SK-N-SH (cell line): ENCODE data around the gene PWP2. TPM values are rescaled to one million over a fixed set of nuclear protein-coding genes. Genes with fewer than 3 reads are reported as not detected.
"Not testable (repeated sequence)": the region's sequence is repeated elsewhere in the genome, so short reads cannot be mapped to it uniquely, and the experiment has no call there.

ENCODE experiments used
- CTCF ChIA-PET: fragments of 300-600, 350-600 bp; formaldehyde crosslinking; extraction: SDS; loops from one replicate; lab custom pipeline; 2021; lab: Yijun Ruan, JAX
- POLR2A ChIA-PET: fragments of 350-600 bp; sonication (Branson Sonifier 250); formaldehyde crosslinking; extraction: SDS; loops from one replicate; lab custom pipeline; 2020; ENCODE audit warnings: antibody characterized with exemption, inconsistent platforms; lab: Yijun Ruan, JAX
- DNase-seq: peaks from one replicate; pipeline ENCODE4 v3.0.0; 2012
- H2AFZ ChIP-seq: fragments of 200-600 bp; sonication (generic); 2 replicates; pipeline ENCODE4 v1.8.1; 2016; ENCODE audit warnings: antibody characterized with exemption, mild to moderate bottlenecking, low read depth
- H3F3A ChIP-seq: fragments of 200-600 bp; sonication (generic); replicated peaks from 2 replicates; pipeline ENCODE3; 2016; ENCODE audit warnings: antibody characterized with exemption, mild to moderate bottlenecking; ENCODE audit not compliant: insufficient read depth
- H3K27ac ChIP-seq, 2 experiments: fragments of 200-500 bp in 1 of 2; fragments of 200-600 bp in 1 of 2; sonication (Bioruptor generic) in 1 of 2; sonication (generic), shearing (Covaris generic) in 1 of 2; 2 replicates each; pipeline versions ENCODE4 v1.5.1 to v1.6.1; 2014 to 2016; ENCODE audit warnings: low read depth in 2 of 2, inconsistent platforms in 1 of 2, low read length in 1 of 2, mild to moderate bottlenecking in 1 of 2, mixed read lengths in 1 of 2
- H3K27me3 ChIP-seq: fragments of 200-600 bp; sonication (generic), shearing (Covaris generic); 2 replicates; pipeline ENCODE4 v1.6.1; 2016; ENCODE audit warnings: mixed run types; ENCODE audit not compliant: insufficient read depth
- H3K36me3 ChIP-seq, 2 experiments: fragments of 200-500 bp in 1 of 2; fragments of 200-600 bp in 1 of 2; sonication (Bioruptor generic) in 1 of 2; sonication (generic) in 1 of 2; replicated peaks in 1 of 2; 2 replicates each; pipeline versions ENCODE3 to v1.5.1; 2014 to 2016; ENCODE audit warnings: low read length in 1 of 2, mild to moderate bottlenecking in 1 of 2; ENCODE audit not compliant: insufficient read depth in 2 of 2, control insufficient read depth in 1 of 2
- H3K4me1 ChIP-seq, 2 experiments: fragments of 200-500 bp in 1 of 2; fragments of 200-600 bp in 1 of 2; sonication (Bioruptor generic) in 1 of 2; sonication (generic), shearing (Covaris generic) in 1 of 2; 2 replicates each; pipeline versions ENCODE4 v1.5.1 to v1.6.1; 2014 to 2016; ENCODE audit warnings: low read depth in 1 of 2, low read length in 1 of 2, mixed run types in 1 of 2; ENCODE audit not compliant: insufficient read depth in 2 of 2, control insufficient read depth in 1 of 2
- H3K4me2 ChIP-seq: fragments of 200-600 bp; sonication (generic), shearing (Covaris generic); 2 replicates; pipeline ENCODE4 v1.6.1; 2017; ENCODE audit warnings: mixed run types
- H3K4me3 ChIP-seq, 2 experiments: fragments of 200-500 bp in 1 of 2; fragments of 200-600 bp in 1 of 2; sonication (Bioruptor generic) in 1 of 2; sonication (generic), shearing (Covaris generic) in 1 of 2; 2 replicates each; pipeline versions ENCODE4 v1.5.1 to v1.8.1; 2014 to 2016; ENCODE audit warnings: low read depth in 2 of 2, inconsistent platforms in 1 of 2, low read length in 1 of 2, mild to moderate bottlenecking in 1 of 2, mixed read lengths in 1 of 2, moderate library complexity in 1 of 2
- H3K79me2 ChIP-seq: fragments of 200-600 bp; sonication (generic); 2 replicates; pipeline ENCODE4 v1.8.1; 2017; ENCODE audit warnings: mild to moderate bottlenecking; ENCODE audit not compliant: insufficient read depth
- H3K9ac ChIP-seq: fragments of 200-600 bp; sonication (generic); 2 replicates; pipeline ENCODE4 v1.6.1; 2017; ENCODE audit warnings: mixed run types
- H3K9me2 ChIP-seq: fragments of 200-600 bp; sonication (generic); 2 replicates; pipeline ENCODE4 v1.6.1; 2017; ENCODE audit warnings: mixed run types
- H3K9me3 ChIP-seq: fragments of 200-600 bp; sonication (generic); 2 replicates; pipeline ENCODE4 v1.6.1; 2017; ENCODE audit warnings: mixed run types, mild to moderate bottlenecking, moderate library complexity
- H4K20me1 ChIP-seq: fragments of 200-600 bp; sonication (generic); 2 replicates; pipeline ENCODE4 v1.6.1; 2017; ENCODE audit warnings: mild to moderate bottlenecking, mixed run types; ENCODE audit not compliant: insufficient read depth
- WGBS: methylation state at CpG from one replicate; pipeline ENCODE4 v1.1.6; 2017; ENCODE audit warnings: low lambda C conversion rate; 5-methylcytosine and 5-hydroxymethylcytosine counted together
- polyA plus RNA-seq, 3 experiments: library from polyadenylated mRNA; depleted of rRNA; stranded (reverse); fragments of >200 nt; gene quantifications; 2 replicates each; pipeline ENCODE4 v1.2.3, GENCODE V29; 2012

Gene PWP2
- polyA plus RNA-seq, 1 of the 3 experiments (the other 2 are of a cell fraction), result 6.0 TPM

DNA sequence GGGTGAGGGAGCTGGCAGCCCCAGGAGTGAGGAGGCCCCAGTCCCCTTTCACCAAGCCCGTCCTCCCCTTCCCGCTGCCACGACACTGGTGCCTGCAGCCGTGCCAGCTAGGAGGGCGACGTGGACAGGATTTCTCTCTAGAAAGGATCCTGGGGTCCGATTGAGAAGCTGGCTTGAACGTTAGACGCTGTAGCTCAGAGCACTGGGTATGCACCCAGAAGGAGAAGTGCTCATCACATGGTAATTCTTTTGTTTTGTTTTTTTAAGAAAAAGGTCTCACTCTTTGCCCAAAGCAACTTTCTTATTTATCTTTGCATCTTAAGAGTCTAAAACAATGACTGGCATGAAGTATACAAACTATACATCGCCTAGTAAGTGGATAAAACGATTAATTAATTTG is 60.3 kb downstream of the PWP2 start:
- H3K4me1 ChIP-seq, H3K4me3 ChIP-seq, H3K9me3 ChIP-seq, H3F3A ChIP-seq, CTCF ChIA-PET, H3K79me2 ChIP-seq, H2AFZ ChIP-seq, H3K27ac ChIP-seq, H3K9ac ChIP-seq, H3K9me2 ChIP-seq, H4K20me1 ChIP-seq, H3K36me3 ChIP-seq, DNase-seq, H3K27me3 ChIP-seq, H3K4me2 ChIP-seq, POLR2A ChIA-PET: not testable (repeated sequence)
- no CpG with 5 or more reads among the region's 11 CpGs for WGBS

DNA sequence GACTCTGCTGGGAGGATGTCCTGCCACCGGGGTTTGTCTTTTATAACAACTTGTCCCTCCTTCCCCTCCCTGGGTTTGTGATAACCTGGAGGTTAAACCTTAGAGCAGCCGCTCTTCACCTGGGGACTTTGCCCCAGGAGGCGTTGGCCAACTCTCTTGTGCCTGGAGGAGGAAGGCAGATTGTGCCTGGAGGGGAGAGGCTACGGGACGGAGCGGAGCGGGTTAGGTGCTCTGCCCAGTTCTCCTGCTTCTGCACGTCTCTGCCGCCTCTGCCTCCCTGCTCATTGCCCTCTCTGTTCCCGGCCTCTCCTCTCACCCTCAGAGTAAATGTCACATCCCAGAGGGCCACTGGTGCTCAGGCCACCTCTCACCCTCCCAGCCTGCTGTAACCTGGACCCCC is 63.1 kb downstream of the PWP2 start:
- H3K4me1 ChIP-seq, H4K20me1 ChIP-seq, H3K27me3 ChIP-seq, H3K9ac ChIP-seq, H2AFZ ChIP-seq, H3K4me3 ChIP-seq, H3K27ac ChIP-seq, DNase-seq, H3K36me3 ChIP-seq, H3F3A ChIP-seq, H3K9me3 ChIP-seq, H3K9me2 ChIP-seq, H3K79me2 ChIP-seq, H3K4me2 ChIP-seq, CTCF ChIA-PET, POLR2A ChIA-PET: not testable (repeated sequence)
- no CpG with 5 or more reads among the region's 10 CpGs for WGBS

DNA sequence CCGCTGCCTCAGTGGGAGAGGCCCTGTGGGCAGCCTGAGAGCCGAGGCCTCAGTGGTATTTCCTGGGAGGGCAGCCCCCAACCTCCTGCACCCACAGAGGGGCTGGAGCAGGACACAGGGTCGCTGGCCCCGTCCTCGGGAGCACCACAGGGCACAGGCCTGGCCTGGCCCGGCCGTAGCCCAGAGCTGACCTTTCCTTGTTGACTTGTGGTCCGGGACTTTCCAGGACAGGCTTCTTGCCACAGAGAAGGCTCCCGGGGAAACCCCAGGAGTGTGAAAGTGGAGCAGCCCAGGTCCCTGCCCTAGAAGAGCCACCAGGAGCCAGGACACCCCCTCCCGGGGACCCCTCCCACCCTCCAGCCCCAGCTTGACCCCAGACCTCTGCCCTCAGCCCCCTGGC is 63.7 kb downstream of the PWP2 start:
- H3K79me2 ChIP-seq, H3K9me3 ChIP-seq, CTCF ChIA-PET, H3K36me3 ChIP-seq, H2AFZ ChIP-seq, H3K4me2 ChIP-seq, H3K27me3 ChIP-seq, H3K4me3 ChIP-seq, H3F3A ChIP-seq, H3K27ac ChIP-seq, DNase-seq, H4K20me1 ChIP-seq, POLR2A ChIA-PET, H3K9me2 ChIP-seq, H3K9ac ChIP-seq, H3K4me1 ChIP-seq: not testable (repeated sequence)
- WGBS, result no CpG with 5 or more reads among the region's 10 CpGs

DNA sequence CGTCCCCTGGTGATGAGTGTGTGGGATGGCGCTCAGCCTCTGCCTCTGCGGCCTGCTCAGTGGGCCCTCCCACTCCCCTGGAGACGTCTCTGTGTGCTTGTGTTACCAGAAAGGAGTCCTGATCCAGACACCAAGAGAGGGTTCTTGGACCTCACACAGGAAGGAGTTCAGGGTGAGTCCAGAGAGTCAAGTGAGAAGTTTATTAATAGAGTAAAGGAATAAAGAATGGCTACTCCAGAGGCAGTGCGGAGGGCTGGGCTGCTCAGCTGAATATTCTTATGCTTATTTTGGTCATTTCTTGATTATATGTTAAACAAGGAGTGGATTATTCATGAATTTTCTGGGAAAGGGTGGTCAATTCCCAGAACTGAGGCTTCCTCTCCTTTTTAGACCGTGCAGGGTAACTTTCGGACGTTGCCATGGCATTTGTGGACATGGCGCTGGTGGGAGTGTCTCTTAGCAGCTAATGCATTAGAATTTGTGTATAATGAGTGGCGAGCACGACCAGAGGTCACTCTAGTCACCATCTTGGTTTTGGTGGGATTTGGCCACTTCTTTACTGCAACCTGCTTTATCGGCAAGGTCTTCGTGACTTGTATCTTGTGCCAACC is 64.9 kb downstream of the PWP2 start:
- CTCF ChIA-PET, H4K20me1 ChIP-seq, H3K27ac ChIP-seq, H3K4me3 ChIP-seq, H3K27me3 ChIP-seq, DNase-seq, H3F3A ChIP-seq, H3K4me1 ChIP-seq, H3K4me2 ChIP-seq, H2AFZ ChIP-seq, H3K9ac ChIP-seq, H3K9me3 ChIP-seq, POLR2A ChIA-PET, H3K79me2 ChIP-seq, H3K9me2 ChIP-seq, H3K36me3 ChIP-seq: not testable (repeated sequence)
- WGBS, result no CpG with 5 or more reads among the region's 13 CpGs

DNA sequence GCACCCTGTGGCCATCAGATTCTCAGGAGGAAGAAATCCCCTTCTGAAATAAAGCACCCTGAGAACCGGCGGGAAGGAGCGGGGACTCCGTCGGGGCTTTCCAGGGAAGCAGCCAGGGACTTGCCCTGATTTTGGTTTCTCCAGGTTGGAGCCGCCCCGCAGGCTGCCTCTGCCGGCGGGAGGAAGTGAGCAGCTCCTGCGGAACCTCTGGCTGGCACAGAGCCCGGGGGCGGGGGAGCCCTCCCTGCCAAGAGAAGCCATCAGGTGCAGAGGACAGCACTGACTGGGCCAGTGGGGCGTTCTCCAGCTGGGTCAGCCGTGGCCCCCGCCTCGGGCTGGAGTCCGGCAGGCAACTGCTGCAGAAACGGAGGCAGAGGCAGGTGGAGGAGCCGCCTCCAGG is 65.5 kb downstream of the PWP2 start:
- CTCF ChIA-PET, H3K4me1 ChIP-seq, POLR2A ChIA-PET, H3K27me3 ChIP-seq, H3F3A ChIP-seq, H3K36me3 ChIP-seq, H4K20me1 ChIP-seq, H3K9ac ChIP-seq, H3K9me3 ChIP-seq, H3K9me2 ChIP-seq, H3K4me3 ChIP-seq, DNase-seq, H3K27ac ChIP-seq, H2AFZ ChIP-seq, H3K4me2 ChIP-seq, H3K79me2 ChIP-seq: not testable (repeated sequence)
- WGBS, result no CpG with 5 or more reads among the region's 19 CpGs

DNA sequence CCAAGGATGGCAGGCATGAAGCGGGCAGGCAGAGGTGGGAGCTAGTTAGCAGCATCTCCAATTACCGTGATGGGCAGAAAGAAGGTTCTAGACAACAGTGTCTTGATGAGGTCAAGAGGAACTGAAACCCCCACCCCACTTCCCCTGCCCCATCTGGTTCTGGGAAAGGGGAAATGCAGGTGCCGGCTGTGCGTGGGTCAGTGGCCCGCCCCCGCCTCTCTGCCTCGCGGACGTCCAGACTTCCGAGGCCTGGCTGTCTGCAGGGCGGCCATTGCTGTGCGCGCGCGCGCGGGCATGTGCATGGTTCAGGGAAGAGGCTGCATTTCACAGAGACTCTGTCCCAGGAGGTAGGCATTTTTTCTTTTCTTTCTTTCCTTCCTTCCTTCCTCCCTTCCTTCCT is 68.0 kb downstream of the PWP2 start:
- POLR2A ChIA-PET, H3K4me1 ChIP-seq, CTCF ChIA-PET: not testable (repeated sequence)

More for the DNA sequence above, 68.0 kb downstream of the PWP2 start:
- WGBS, result no CpG with 5 or more reads among the region's 17 CpGs
- H3K9me3 ChIP-seq, H2AFZ ChIP-seq, H4K20me1 ChIP-seq, H3K36me3 ChIP-seq, DNase-seq, H3K9me2 ChIP-seq, H3K79me2 ChIP-seq, H3K4me2 ChIP-seq, H3K27ac ChIP-seq, H3K9ac ChIP-seq, H3K4me3 ChIP-seq, H3F3A ChIP-seq, H3K27me3 ChIP-seq: not testable (repeated sequence)
